ENCODE results near the gene SMYD4. TPM values are rescaled to one million over a fixed set of nuclear protein-coding genes. Genes with fewer than 3 reads are reported as not detected.
"Not testable (repeated sequence)": the region's sequence is repeated elsewhere in the genome, so short reads cannot be mapped to it uniquely, and the experiment has no call there.

Gene SMYD4
- total RNA-seq, 2 donors from 2014 or later: 28.4 to 35.7 TPM

DNA sequence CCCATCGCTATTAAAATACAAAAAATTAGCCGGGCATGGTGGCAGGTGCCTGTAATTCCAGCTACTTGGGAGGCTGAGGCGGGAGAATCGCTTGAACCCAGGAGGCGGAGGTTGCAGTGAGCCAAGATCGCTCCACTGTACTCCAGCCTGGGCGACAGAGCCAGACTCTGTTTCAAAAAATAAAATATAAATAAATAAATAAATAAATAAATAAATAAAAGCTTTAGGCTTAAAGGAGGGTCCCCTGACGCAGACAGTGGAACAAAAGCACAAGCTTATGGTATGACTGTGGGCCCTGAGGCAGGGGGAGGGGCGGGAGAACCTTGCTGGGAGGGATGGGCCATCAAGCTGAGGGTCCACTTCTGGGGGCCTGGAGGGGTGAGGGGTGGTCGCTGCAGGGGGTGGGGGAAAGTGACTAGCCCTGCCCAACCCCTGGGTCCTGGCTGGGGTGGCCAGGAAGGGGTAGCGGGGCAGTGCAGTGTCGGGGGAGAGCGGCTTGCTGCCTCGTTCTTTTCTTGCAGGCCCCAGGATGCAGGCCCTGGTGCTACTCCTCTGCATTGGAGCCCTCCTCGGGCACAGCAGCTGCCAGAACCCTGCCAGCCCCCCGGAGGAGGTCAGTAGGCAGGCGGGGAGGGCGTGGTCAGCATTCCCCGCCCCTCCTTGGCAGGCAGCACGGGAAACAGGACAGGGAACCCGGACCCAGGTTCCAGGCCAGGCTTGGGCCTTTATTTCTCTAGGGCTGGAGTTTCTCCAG lies 63.1 kb downstream of the SMYD4 start:
- H3K9me3 Mint-ChIP-seq: no peaks in the 10 kb centered on the region
- H3K4me1 Mint-ChIP-seq (ENCODE audit: low read depth in 2 of 2): peaks cover 13 to 15% of the 10 kb centered on the region in 2 donors
- ATAC-seq (no peak), DNase-seq (ENCODE audit: low spot score) (no peak)
- no peaks in the 10 kb centered on the region for H3K27me3 Mint-ChIP-seq
- no peak overlapping the region for H3K4me3 Mint-ChIP-seq
- no peak overlapping the region for H3K27ac Mint-ChIP-seq
- no peaks in the 10 kb centered on the region for H3K36me3 Mint-ChIP-seq

DNA sequence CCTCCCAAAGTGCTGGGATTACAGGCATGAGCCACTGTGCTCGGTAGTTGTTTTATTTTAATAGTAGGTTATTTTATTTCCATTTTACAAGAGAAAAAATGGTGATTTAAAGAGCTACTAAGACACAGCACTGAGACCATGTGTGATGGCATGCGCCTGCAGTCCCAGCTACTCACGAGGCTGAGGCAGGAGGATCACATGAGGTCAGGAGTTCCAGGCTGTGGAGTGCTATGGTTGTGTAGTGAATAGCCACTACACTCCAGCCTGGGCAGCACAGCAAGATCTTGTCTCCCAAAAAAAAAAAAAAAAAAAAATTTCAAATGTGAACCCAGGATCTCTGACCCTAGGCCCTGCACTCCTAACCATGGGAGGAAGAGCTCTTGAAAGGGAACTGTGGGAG lies 64.1 kb downstream of the SMYD4 start:
- Mint-ChIP-seq H3K4me3 (no peak overlapping the region), H3K27ac (no peak overlapping the region), H3K9me3 (no peaks in the 10 kb centered on the region), H3K36me3 (no peaks in the 10 kb centered on the region), H3K4me1 (ENCODE audit: low read depth in 2 of 2) (peaks cover 13 to 15% of the 10 kb centered on the region in 2 donors), H3K27me3 (no peaks in the 10 kb centered on the region)
- ATAC-seq: no peak
- DNase-seq (ENCODE audit: low spot score): no peak

DNA sequence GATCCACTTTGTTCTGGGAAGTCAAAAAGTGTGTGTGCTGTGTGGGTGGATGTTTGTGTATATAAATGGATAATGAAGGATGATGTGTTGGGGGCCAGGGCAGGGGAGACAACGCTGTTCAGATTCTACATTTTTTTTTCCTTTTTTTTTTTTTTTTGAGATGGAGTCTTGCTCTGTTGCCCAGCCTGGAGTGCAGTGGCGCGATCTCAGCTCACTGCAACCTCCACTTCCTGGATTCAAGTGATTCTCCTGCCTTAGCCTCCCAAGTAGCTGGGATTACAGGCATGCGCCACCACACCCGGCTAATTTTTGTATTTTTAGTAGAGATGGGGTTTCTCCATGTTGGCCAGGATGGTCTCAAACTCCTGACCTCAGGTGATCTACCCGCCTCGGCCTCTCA lies 65.0 kb downstream of the SMYD4 start:
- peak overlapping the region; percentile 31 to 43 for H3K27ac Mint-ChIP-seq
- not testable (repeated sequence) for H3K27me3 Mint-ChIP-seq; ATAC-seq; H3K9me3 Mint-ChIP-seq; DNase-seq (ENCODE audit: low spot score); H3K36me3 Mint-ChIP-seq
- H3K4me3 Mint-ChIP-seq: peak overlapping the region; percentile 73
- peaks cover 13 to 15% of the 10 kb centered on the region in 2 donors for H3K4me1 Mint-ChIP-seq (ENCODE audit: low read depth in 2 of 2)

DNA sequence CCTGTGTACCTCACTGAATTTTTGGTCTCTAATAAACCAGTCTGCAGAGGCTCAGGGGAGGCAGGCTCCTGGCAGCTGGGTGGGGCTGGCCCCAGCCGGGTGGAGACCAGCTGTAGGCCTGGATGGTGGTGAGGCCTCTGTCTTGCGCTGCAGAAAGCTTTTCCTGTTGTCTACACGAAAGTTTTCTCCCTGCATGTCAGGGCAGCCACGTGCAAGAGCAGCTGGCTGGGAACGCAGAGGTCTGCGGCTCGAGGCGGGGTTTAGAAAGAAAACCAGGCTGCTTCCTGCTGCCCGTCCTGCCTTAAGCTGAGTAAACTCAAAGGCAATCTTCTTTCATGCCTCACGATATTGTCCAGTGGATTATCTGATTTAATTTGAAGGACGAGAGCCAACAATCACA lies 65.4 kb downstream of the SMYD4 start:
- H3K27me3 Mint-ChIP-seq: no peaks in the 10 kb centered on the region
- peaks cover 13 to 15% of the 10 kb centered on the region in 2 donors for H3K4me1 Mint-ChIP-seq (ENCODE audit: low read depth in 2 of 2)
- no peaks in the 10 kb centered on the region for H3K9me3 Mint-ChIP-seq
- H3K27ac Mint-ChIP-seq: peak overlapping the region; percentile 31 to 43
- ATAC-seq (peak; percentile 75 to 76), DNase-seq (ENCODE audit: low spot score) (no peak)
- no peaks in the 10 kb centered on the region for H3K36me3 Mint-ChIP-seq
- H3K4me3 Mint-ChIP-seq: peak overlapping the region; percentile 73

DNA sequence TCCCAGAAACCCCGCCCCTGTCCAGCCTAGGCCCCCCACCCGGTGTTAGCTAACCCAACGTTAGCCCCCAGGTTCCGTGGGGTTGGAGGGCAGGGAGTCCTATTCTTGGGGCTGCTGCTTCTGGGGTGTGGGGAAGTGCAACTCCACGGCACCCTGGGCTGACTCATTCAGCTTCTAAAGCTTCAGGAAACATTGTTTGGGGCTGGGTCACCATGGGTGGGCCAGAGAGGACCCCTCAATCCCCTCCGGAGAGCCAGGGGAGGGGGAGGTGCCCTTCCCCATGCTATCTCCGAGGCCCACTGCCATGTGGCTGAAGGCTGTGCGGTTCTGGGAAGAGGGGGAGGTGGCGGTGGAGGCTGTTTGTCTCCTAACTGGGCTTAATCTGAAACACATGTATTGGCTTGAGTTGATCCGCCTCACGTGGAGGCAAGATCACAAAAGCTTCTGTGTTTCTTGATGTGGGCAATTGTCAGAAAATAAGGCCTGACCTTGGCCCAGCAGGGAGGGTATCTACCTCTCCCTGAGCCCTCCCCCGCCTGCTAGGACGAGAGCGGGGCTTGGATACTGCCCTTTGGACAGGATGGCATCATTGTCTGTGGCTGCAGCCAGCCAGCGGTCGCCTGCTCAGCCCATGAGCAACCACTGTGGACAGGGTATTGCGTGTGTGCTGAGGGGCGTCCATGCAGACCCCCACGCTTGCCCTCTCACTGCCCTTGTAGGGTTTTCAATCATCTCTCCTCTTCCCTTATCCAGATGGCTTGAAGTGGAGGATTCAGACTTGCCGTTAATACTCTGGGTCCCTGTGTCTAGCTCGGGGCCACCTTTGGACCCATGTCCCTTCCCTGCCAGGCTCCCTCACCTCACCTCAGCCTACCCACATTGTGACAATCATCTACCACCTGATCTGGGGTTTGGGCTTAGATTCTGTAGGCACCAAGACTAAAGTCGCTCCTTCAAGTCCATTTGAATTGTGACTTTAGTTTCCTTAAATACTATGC lies 66.5 kb downstream of the SMYD4 start:
- peak overlapping the region; percentile 31 to 43 for H3K27ac Mint-ChIP-seq
- H3K27me3 Mint-ChIP-seq: peaks cover 0 to 5% of the 10 kb centered on the region in 2 donors
- no peaks in the 10 kb centered on the region for H3K9me3 Mint-ChIP-seq
- H3K36me3 Mint-ChIP-seq: no peaks in the 10 kb centered on the region
- DNase-seq (ENCODE audit: low spot score): no peak
- no peak overlapping the region for H3K4me3 Mint-ChIP-seq
- ATAC-seq: no peak
- peaks cover 13 to 15% of the 10 kb centered on the region in 2 donors for H3K4me1 Mint-ChIP-seq (ENCODE audit: low read depth in 2 of 2)

DNA sequence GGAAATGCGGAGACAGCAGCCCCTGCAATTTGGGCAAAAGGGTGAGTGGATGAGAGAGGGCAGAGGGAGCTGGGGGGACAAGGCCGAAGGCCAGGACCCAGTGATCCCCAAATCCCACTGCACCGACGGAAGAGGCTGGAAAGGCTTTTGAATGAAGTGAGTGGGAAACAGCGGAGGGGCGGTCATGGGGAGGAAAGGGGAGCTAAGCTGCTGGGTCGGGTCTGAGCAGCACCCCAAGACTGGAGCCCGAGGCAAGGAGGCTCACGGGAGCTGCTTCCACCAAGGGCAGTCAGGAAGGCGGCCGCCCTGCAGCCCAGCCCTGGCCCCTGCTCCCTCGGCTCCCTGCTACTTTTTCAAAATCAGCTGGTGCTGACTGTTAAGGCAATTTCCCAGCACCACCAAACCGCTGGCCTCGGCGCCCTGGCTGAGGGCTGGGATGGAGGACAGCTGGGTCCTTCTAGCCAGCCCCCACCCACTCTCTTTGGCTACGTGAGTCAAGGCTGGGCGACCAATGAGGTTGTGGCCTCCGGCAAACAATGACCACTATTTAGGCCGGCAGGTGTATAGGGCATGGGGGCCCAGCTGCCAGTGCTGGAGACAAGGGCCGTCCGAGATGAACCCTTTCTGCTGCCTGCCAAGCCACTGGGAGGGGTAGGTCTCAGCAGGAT lies 67.3 kb downstream of the SMYD4 start:
- H3K27me3 Mint-ChIP-seq: peaks cover 0 to 5% of the 10 kb centered on the region in 2 donors
- H3K27ac Mint-ChIP-seq: no peak overlapping the region
- no peak for ATAC-seq
- no peak overlapping the region for H3K4me3 Mint-ChIP-seq
- H3K9me3 Mint-ChIP-seq: no peaks in the 10 kb centered on the region
- H3K36me3 Mint-ChIP-seq: no peaks in the 10 kb centered on the region
- peaks cover 13 to 15% of the 10 kb centered on the region in 2 donors for H3K4me1 Mint-ChIP-seq (ENCODE audit: low read depth in 2 of 2)
- no peak for DNase-seq (ENCODE audit: low spot score)

DNA sequence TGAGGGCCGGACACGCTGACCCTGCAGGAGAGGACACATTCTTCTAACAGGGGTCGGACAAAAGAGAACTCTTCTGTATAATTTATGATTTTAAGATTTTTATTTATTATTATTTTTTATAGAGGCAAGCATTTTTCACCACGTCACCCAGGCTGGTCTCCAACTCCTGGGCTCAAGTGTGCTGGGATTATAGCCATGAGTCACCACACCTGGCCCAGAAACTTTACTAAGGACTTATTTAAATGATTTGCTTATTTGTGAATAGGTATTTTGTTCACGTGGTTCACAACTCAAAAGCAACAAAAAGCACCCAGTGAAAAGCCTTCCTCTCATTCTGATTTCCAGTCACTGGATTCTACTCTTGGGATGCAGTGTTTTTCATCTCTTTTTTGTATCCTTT lies 70.2 kb downstream of the SMYD4 start:
- ATAC-seq (no peak), DNase-seq (ENCODE audit: low spot score) (no peak)
- Mint-ChIP-seq H3K4me3 (no peak overlapping the region), H3K4me1 (ENCODE audit: low read depth in 2 of 2) (peaks cover 11 to 12% of the 10 kb centered on the region in 2 donors), H3K27me3 (peaks cover 0 to 12% of the 10 kb centered on the region in 2 donors), H3K36me3 (no peaks in the 10 kb centered on the region), H3K9me3 (no peaks in the 10 kb centered on the region), H3K27ac (no peak overlapping the region)

DNA sequence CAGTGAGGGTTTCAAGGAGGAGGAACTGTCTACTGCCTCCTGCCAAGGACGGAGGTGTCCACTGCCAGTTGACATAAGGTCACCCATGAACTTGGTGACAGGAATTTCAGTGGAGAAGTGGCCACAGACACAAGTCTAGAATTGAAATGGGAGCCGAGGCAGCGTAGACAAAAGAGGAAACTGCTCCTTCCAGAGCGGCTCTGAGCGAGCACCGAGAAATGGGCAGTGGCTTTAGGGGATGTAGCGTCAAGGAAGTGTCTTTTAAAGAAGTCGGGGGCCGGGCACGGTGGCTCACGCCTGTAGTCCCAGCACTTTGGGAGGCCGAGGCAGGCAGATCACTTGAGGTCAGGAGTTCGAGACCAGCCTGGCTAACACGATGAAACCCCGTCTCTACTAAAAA lies 70.9 kb downstream of the SMYD4 start:
- Mint-ChIP-seq H3K27me3 (peaks cover 0 to 12% of the 10 kb centered on the region in 2 donors), H3K9me3 (no peaks in the 10 kb centered on the region), H3K4me3 (no peak overlapping the region), H3K36me3 (no peaks in the 10 kb centered on the region), H3K4me1 (ENCODE audit: low read depth in 2 of 2) (peaks cover 4 to 5% of the 10 kb centered on the region in 2 donors), H3K27ac (no peak overlapping the region)
- DNase-seq (ENCODE audit: low spot score) (no peak), ATAC-seq (no peak)

DNA sequence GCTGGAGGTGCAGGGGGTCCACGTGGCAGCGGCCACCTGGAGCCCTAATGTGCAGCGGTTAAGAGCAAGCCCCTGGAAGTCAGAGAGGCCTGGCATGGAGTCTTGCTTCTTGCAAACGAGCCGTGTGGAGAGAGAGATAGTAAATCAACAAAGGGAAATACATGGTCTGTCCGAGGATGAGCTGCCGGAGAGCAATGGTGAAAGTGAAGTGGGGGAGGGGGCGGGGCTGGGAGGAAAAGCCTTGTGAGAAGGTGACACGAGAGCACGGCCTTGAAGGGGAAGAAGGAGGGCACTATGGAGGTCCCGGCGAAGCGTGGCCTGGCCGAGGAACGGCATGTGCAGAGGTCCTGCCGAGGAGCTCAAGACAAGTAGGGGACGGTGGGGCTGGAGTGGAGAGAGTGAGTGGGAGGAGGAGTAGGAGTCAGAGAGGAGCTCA lies 73.9 kb downstream of the SMYD4 start:
- no peaks in the 10 kb centered on the region for H3K4me1 Mint-ChIP-seq (ENCODE audit: low read depth in 2 of 2)
- no peak overlapping the region for H3K27ac Mint-ChIP-seq
- no peaks in the 10 kb centered on the region for H3K36me3 Mint-ChIP-seq
- H3K4me3 Mint-ChIP-seq: no peak overlapping the region
- peaks cover 0 to 12% of the 10 kb centered on the region in 2 donors for H3K27me3 Mint-ChIP-seq
- DNase-seq (ENCODE audit: low spot score): no peak
- ATAC-seq: no peak
- H3K9me3 Mint-ChIP-seq: no peaks in the 10 kb centered on the region

DNA sequence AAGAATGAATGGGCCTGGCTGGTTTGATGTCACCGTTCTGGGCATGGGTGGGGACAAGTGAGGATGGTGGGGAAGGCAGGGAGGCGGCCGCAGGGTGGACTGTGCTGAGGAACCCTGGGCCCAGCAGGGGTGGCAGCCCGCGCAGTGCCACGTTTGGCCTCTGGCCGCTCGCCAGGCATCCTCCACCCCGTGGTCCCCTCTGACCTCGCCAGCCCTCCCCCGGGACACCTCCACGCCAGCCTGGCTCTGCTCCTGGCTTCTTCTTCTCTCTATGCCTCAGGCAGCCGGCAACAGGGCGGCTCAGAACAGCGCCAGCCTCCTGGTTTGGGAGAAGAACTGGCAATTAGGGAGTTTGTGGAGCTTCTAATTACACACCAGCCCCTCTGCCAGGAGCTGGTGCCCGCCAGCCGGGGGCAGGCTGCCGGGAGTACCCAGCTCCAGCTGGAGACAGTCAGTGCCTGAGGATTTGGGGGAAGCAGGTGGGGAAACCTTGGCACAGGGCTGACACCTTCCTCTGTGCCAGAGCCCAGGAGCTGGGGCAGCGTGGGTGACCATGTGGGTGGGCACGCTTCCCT lies 74.4 kb downstream of the SMYD4 start:
- DNase-seq (ENCODE audit: low spot score) (no peak), ATAC-seq (no peak)
- no peak overlapping the region for H3K27ac Mint-ChIP-seq
- no peaks in the 10 kb centered on the region for H3K4me1 Mint-ChIP-seq (ENCODE audit: low read depth in 2 of 2)
- H3K4me3 Mint-ChIP-seq: no peak overlapping the region
- peaks cover 0 to 12% of the 10 kb centered on the region in 2 donors for H3K27me3 Mint-ChIP-seq
- H3K36me3 Mint-ChIP-seq: no peaks in the 10 kb centered on the region
- no peaks in the 10 kb centered on the region for H3K9me3 Mint-ChIP-seq

DNA sequence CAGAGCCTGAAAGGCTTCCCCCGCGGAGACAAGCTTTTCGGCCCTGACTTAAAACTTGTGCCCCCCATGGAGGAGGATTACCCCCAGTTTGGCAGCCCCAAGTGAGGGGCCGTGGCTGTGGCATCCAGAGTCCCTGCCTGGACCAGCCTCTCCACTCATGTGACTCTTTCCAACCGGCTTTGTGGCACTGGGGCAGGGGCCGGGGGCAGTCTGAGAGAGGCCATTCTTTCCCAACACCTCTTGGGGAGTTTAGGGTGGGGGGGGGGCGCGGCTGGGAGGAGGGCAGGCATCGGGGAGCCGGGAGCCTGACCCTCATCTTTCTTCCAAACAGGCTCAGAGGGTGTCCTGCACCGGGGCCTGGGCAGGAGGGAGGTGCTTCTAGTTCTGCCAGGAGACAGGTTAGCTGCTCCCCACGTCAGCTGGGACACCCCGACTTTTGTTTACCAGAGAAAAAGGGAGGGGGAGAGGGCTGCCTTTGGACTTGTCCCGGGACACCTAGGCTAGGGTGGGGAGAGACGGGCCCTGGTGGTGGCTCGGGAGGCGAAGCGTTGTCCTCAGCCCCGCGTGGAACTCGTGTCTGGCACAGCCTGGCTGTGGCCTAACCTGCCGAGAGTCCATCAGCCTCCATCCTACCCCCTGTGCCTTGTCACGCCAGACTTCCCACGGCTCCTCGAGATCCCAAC lies 75.1 kb downstream of the SMYD4 start:
- DNase-seq (ENCODE audit: low spot score): no peak
- H3K4me1 Mint-ChIP-seq (ENCODE audit: low read depth in 2 of 2): no peaks in the 10 kb centered on the region
- no peak overlapping the region for H3K27ac Mint-ChIP-seq
- ATAC-seq: no peak
- no peaks in the 10 kb centered on the region for H3K9me3 Mint-ChIP-seq
- H3K27me3 Mint-ChIP-seq: peaks cover 0 to 12% of the 10 kb centered on the region in 2 donors
- H3K4me3 Mint-ChIP-seq: no peak overlapping the region
- no peaks in the 10 kb centered on the region for H3K36me3 Mint-ChIP-seq

DNA sequence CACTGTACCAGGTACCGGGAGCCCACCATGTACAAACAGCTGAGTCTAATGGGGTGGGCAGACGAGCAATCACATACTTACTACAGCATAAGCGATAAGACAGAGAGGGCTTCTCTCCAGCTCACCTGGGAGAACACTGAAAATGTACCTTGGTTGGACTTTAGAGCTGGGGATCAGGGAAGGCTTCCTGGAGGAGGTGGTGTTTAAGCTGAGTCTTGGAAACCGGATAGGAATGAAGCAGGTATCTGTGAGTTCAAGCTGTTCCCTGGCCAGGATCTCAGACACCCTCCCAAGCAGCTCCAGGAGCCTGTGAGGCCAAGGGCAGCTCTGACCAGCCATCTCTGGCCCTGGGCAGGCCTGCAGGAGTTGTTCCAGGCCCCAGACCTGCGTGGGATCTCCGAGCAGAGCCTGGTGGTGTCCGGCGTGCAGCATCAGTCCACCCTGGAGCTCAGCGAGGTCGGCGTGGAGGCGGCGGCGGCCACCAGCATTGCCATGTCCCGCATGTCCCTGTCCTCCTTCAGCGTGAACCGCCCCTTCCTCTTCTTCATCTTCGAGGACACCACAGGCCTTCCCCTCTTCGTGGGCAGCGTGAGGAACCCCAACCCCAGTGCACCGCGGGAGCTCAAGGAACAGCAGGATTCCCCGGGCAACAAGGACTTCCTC lies 75.8 kb downstream of the SMYD4 start:
- Mint-ChIP-seq H3K36me3 (no peaks in the 10 kb centered on the region), H3K4me1 (ENCODE audit: low read depth in 2 of 2) (no peaks in the 10 kb centered on the region), H3K9me3 (no peaks in the 10 kb centered on the region), H3K4me3 (no peak overlapping the region), H3K27ac (no peak overlapping the region), H3K27me3 (peaks cover 0 to 12% of the 10 kb centered on the region in 2 donors)
- no peak for DNase-seq (ENCODE audit: low spot score)
- ATAC-seq: no peak
